Liver (tissue), 9 donors: ENCODE measurements around the gene SF3B1. TPM values are rescaled to one million over a fixed set of nuclear protein-coding genes. Genes with fewer than 3 reads are reported as not detected.

ENCODE experiments used
- DNase-seq: peaks from one replicate; pipeline ENCODE4 v3.0.0-alpha.2; 2017; ENCODE audit warnings: low spot score
- H3K27ac ChIP-seq, 2 donors: one replicate each; pipeline ENCODE4 v1.7.0; 2013; ENCODE audit warnings: inconsistent platforms in 2 of 2, low read length in 2 of 2, control low read depth in 1 of 2, low read depth in 1 of 2, mild to moderate bottlenecking in 1 of 2
- H3K27me3 ChIP-seq, 4 donors: one replicate each; pipeline versions ENCODE4 v1.6.1 to v1.7.0; 2013; ENCODE audit warnings: low read length in 3 of 4, inconsistent platforms in 1 of 4, mild to moderate bottlenecking in 1 of 4, moderate library complexity in 1 of 4; ENCODE audit not compliant: control insufficient read depth in 4 of 4, insufficient read depth in 4 of 4
- H3K36me3 ChIP-seq, 4 donors: one replicate each; pipeline versions ENCODE4 v1.6.1 to v1.7.0; 2013; ENCODE audit warnings: low read length in 3 of 4, mild to moderate bottlenecking in 3 of 4, low read depth in 1 of 4, moderate library complexity in 1 of 4; ENCODE audit not compliant: control insufficient read depth in 4 of 4, insufficient read depth in 3 of 4
- H3K4me1 ChIP-seq, 4 donors: one replicate each; pipeline versions ENCODE4 v1.6.1 to v1.7.0; 2013; ENCODE audit warnings: low read length in 3 of 4, mild to moderate bottlenecking in 3 of 4, moderate library complexity in 1 of 4; ENCODE audit not compliant: control insufficient read depth in 4 of 4, insufficient read depth in 4 of 4
- H3K4me3 ChIP-seq, 3 donors: one replicate each; pipeline versions ENCODE4 v1.6.1 to v1.7.0; 2013; ENCODE audit warnings: low read length in 3 of 3, control low read depth in 1 of 3, low read depth in 1 of 3, mild to moderate bottlenecking in 1 of 3
- H3K9ac ChIP-seq, 2 donors: one replicate each; pipeline ENCODE4 v1.7.0; 2013; ENCODE audit warnings: low read length in 2 of 2, mild to moderate bottlenecking in 2 of 2, moderate library complexity in 2 of 2, control low read depth in 1 of 2, low read depth in 1 of 2
- H3K9me3 ChIP-seq, 4 donors: one replicate each; pipeline versions ENCODE4 v1.6.1 to v1.7.0; 2013; ENCODE audit warnings: low read length in 3 of 4; ENCODE audit not compliant: control insufficient read depth in 4 of 4
- ATF3 ChIP-seq: IDR thresholded peaks from 2 replicates; pipeline ENCODE4 v1.6.1; 2016; ENCODE audit warnings: antibody characterized with exemption
- CTCF ChIP-seq: fragments of 150-350 bp; IDR thresholded peaks from 2 replicates; pipeline ENCODE4 v1.5.1; 2017; ENCODE audit warnings: improper control_type of control experiment, low read depth, low read length; ENCODE audit not compliant: missing input control
- EGR1 ChIP-seq, 2 donors: IDR thresholded peaks; 2 replicates each; pipeline ENCODE4 v1.6.1; 2016 to 2018; ENCODE audit warnings: antibody characterized with exemption in 2 of 2, low read depth in 2 of 2
- FOXA2 ChIP-seq: IDR thresholded peaks from 2 replicates; pipeline ENCODE4 v1.6.1; 2016; ENCODE audit warnings: antibody characterized with exemption
- GABPA ChIP-seq, 2 donors: IDR thresholded peaks in 1 of 2; conservative IDR thresholded peaks in 1 of 2; 2 replicates each; pipeline ENCODE4 v1.6.1; 2016; ENCODE audit warnings: antibody characterized with exemption in 2 of 2, mild to moderate bottlenecking in 1 of 2, moderate library complexity in 1 of 2
- HNF4A ChIP-seq, 2 donors: conservative IDR thresholded peaks; 2 replicates each; pipeline ENCODE4 v1.6.1; 2016; ENCODE audit warnings: antibody characterized with exemption in 2 of 2, mild to moderate bottlenecking in 2 of 2
- HNF4G ChIP-seq: IDR thresholded peaks from 2 replicates; pipeline ENCODE4 v1.6.1; 2016; ENCODE audit warnings: antibody characterized with exemption
- JUND ChIP-seq, 2 donors: IDR thresholded peaks; 2 replicates each; pipeline ENCODE4 v1.6.1; 2016; ENCODE audit warnings: antibody characterized with exemption in 2 of 2
- MAX ChIP-seq: IDR thresholded peaks from 2 replicates; pipeline ENCODE4 v1.6.1; 2016; ENCODE audit warnings: antibody characterized with exemption
- RAD21 ChIP-seq, 2 donors: IDR thresholded peaks; 2 replicates each; pipeline ENCODE4 v1.6.1; 2016; ENCODE audit warnings: antibody characterized with exemption in 2 of 2, mild to moderate bottlenecking in 2 of 2
- REST ChIP-seq: IDR thresholded peaks from 2 replicates; pipeline ENCODE4 v1.6.1; 2016; ENCODE audit warnings: antibody characterized with exemption, mild to moderate bottlenecking
- RXRA ChIP-seq, 2 donors: IDR thresholded peaks; 2 replicates each; pipeline ENCODE4 v1.6.1; 2017 to 2018; ENCODE audit warnings: antibody characterized with exemption in 2 of 2, mild to moderate bottlenecking in 1 of 2
- SP1 ChIP-seq: IDR thresholded peaks from 2 replicates; pipeline ENCODE4 v1.6.1; 2018; ENCODE audit warnings: antibody characterized with exemption, mild to moderate bottlenecking
- WGBS: extraction: QIAGEN DNeasy Blood & Tissue Kit; methylation state at CpG from one replicate; pipeline ENCODE4 v1.1.7; 2013; 5-methylcytosine and 5-hydroxymethylcytosine counted together
- polyA plus RNA-seq, 2 donors: library from polyadenylated mRNA; stranded (reverse) in 1 of 2; unstranded in 1 of 2; fragments of 200-250 nt in 1 of 2; fragments of >200 nt in 1 of 2; fragmentation: Nextera tagmentation in 1 of 2; extraction: Ambion mirVana in 1 of 2; gene quantifications; one replicate each; pipeline versions ENCODE4 v1.2.1 to v1.2.3, GENCODE V29; 2013 to 2015
- total RNA-seq, 2 donors: library from RNA; depleted of rRNA; stranded (reverse); fragments of >200 nt; gene quantifications; one replicate each; pipeline ENCODE4 v1.2.3, GENCODE V29; 2014
- donor health status: healthy.
- donor health status: healthy.
- donor health status: healthy.
- donor health status: healthy.
- donor health status: healthy.

Gene SF3B1
- total and polyA plus RNA-seq, 4 donors = 44.1 to 180 (median 139) TPM

- 84% methylated on average over 1 of the region's 1 CpG for WGBS
- Histone ChIP-seq H3K36me3 (no peaks in the 10 kb centered on the region), H3K9ac (no peak overlapping the region), H3K27me3 (no peaks in the 10 kb centered on the region), H3K9me3 (no peaks in the 10 kb centered on the region), H3K4me1 (peaks cover 0 to 2% (median 0%) of the 10 kb centered on the region in 4 donors), H3K4me3 (no peak overlapping the region), H3K27ac (no peak overlapping the region)
- TF ChIP-seq SP1 (no peak), FOXA2 (no peak), REST (no peak), RAD21 (IDR thresholded peaks at IDR 0.05) (no peak), EGR1 (IDR thresholded peaks at IDR 0.05; ENCODE audit: low read depth in 2 of 2) (no peak), HNF4G (no peak), MAX (no peak), JUND (IDR thresholded peaks at IDR 0.05) (no peak), GABPA (IDR thresholded peaks at IDR 0.05 in 1 of 2, conservative IDR thresholded peaks at IDR 0.05 in 1 of 2) (no peak), CTCF (no peak), RXRA (IDR thresholded peaks at IDR 0.05) (no peak), ATF3 (no peak), HNF4A (conservative IDR thresholded peaks at IDR 0.05) (no peak)
- DNase-seq = no peak
These were observed 10.9 kb upstream of the SF3B1 start for GRCh38 chr2:197445746-197446145.

- Histone ChIP-seq H3K27ac (no peak overlapping the region), H3K9ac (no peak overlapping the region)
These were observed 8.0 kb upstream of the SF3B1 start for GRCh38 chr2:197442857-197443256.

More at GRCh38 chr2:197442857-197443256, 8.0 kb upstream of the SF3B1 start:
- DNase-seq = no peak
- Histone ChIP-seq H3K9me3 (no peaks in the 10 kb centered on the region), H3K4me1 (peaks cover 0 to 2% (median 0%) of the 10 kb centered on the region in 4 donors), H3K4me3 (no peak overlapping the region), H3K36me3 (no peaks in the 10 kb centered on the region), H3K27me3 (no peaks in the 10 kb centered on the region)
- 73% methylated on average over 5 of the region's 5 CpGs for WGBS
- no peak for TF ChIP-seq ATF3
- TF ChIP-seq MAX = peak; percentile 11
- TF ChIP-seq CTCF = no peak
- no peak for TF ChIP-seq HNF4A (conservative IDR thresholded peaks at IDR 0.05)
- TF ChIP-seq FOXA2 = no peak
